Neural cell (in vitro differentiated cells): ENCODE measurements around the gene FCN1. TPM values are rescaled to one million over a fixed set of nuclear protein-coding genes. Genes with fewer than 3 reads are reported as not detected.

ENCODE experiments used
- H2AFZ ChIP-seq: fragments of 200-600, 300-800 bp; sonication (generic), shearing (Covaris generic); 2 replicates; pipeline ENCODE4 v1.6.0; 2014; ENCODE audit warnings: low read depth, mild to moderate bottlenecking, antibody characterized with exemption, low read length, moderate library complexity
- H3F3A ChIP-seq: fragments of 200-600 bp; shearing (Covaris generic); 2 replicates; pipeline ENCODE4 v1.6.1; 2016; ENCODE audit warnings: mild to moderate bottlenecking, moderate library complexity, mixed read lengths, antibody characterized with exemption, low read length; ENCODE audit not compliant: insufficient read depth, poor library complexity, severe bottlenecking
- H3K27ac ChIP-seq: fragments of 200-600, 300-800 bp; sonication (generic), shearing (Covaris generic); 2 replicates; pipeline ENCODE4 v1.5.1; 2014; ENCODE audit warnings: mild to moderate bottlenecking, low read length, moderate library complexity
- H3K27me3 ChIP-seq: fragments of 300-800, 200-600 bp; sonication (generic), shearing (Covaris generic); 2 replicates; pipeline ENCODE4 v1.6.0; 2014; ENCODE audit warnings: mild to moderate bottlenecking, low read depth, low read length, moderate library complexity; ENCODE audit not compliant: insufficient read depth
- H3K36me3 ChIP-seq: fragments of 300-800, 200-600 bp; sonication (generic), shearing (Covaris generic); 2 replicates; pipeline ENCODE4 v1.5.1; 2014; ENCODE audit warnings: mild to moderate bottlenecking, antibody characterized with exemption, low read length, moderate library complexity; ENCODE audit not compliant: insufficient read depth
- H3K4me2 ChIP-seq: fragments of 300-800, 200-600 bp; sonication (generic), shearing (Covaris generic); 2 replicates; pipeline ENCODE4 v1.6.0; 2014; ENCODE audit warnings: mild to moderate bottlenecking, low read length
- H3K4me3 ChIP-seq: fragments of 300-800, 200-600 bp; sonication (generic), shearing (Covaris generic); 2 replicates; pipeline ENCODE4 v1.5.1; 2014; ENCODE audit warnings: mild to moderate bottlenecking, low read length, moderate library complexity
- H3K79me2 ChIP-seq: fragments of 200-600 bp; shearing (Covaris generic); replicated peaks from 2 replicates; pipeline ENCODE4 v1.6.0; 2014; ENCODE audit warnings: mild to moderate bottlenecking, low read length, moderate library complexity; ENCODE audit not compliant: insufficient read depth
- H3K9ac ChIP-seq: fragments of 300-800, 200-600 bp; sonication (generic), shearing (Covaris generic); 2 replicates; pipeline ENCODE4 v1.6.1; 2016; ENCODE audit warnings: mild to moderate bottlenecking, low read length, mixed read lengths
- H3K9me2 ChIP-seq: fragments of 200-600 bp; shearing (Covaris generic); 2 replicates; pipeline ENCODE4 v1.6.1; 2016; ENCODE audit warnings: mild to moderate bottlenecking, low read length, mixed read lengths; ENCODE audit not compliant: insufficient read depth
- H3K9me3 ChIP-seq: fragments of 200-600, 300-800 bp; sonication (generic), shearing (Covaris generic); 2 replicates; pipeline ENCODE4 v1.6.1; 2016; ENCODE audit warnings: mild to moderate bottlenecking, mixed run types, low read length, moderate library complexity, mixed read lengths
- H4K20me1 ChIP-seq: fragments of 200-600 bp; shearing (Covaris generic); 2 replicates; pipeline ENCODE4 v1.6.1; 2016; ENCODE audit warnings: mild to moderate bottlenecking, mixed run types; ENCODE audit not compliant: insufficient read depth
- CTCF ChIP-seq: fragments of 450-650 bp; IDR thresholded peaks from 2 replicates; pipeline ENCODE4 v1.5.1; 2014; ENCODE audit warnings: antibody characterized with exemption, mild to moderate bottlenecking, moderate library complexity; ENCODE audit not compliant: poor library complexity, severe bottlenecking
- EP300 ChIP-seq: fragments of 450-650 bp; conservative IDR thresholded peaks from 2 replicates; pipeline ENCODE4 v1.6.1; 2014; ENCODE audit warnings: antibody characterized with exemption, mild to moderate bottlenecking, moderate library complexity; ENCODE audit not compliant: poor library complexity, severe bottlenecking
- EZH2 ChIP-seq: fragments of 200-600, 300-800 bp; shearing (Covaris generic), sonication (generic); IDR thresholded peaks from 2 replicates; pipeline ENCODE4 v1.6.1; 2014; ENCODE audit warnings: antibody characterized with exemption, low read length, borderline replicate concordance, mild to moderate bottlenecking; ENCODE audit not compliant: insufficient read depth, poor library complexity, severe bottlenecking
- MXI1 ChIP-seq: fragments of 450-650 bp; conservative IDR thresholded peaks from 2 replicates; pipeline ENCODE4 v1.6.1; 2014; ENCODE audit warnings: antibody characterized with exemption, mild to moderate bottlenecking; ENCODE audit not compliant: poor library complexity, severe bottlenecking
- POLR2AphosphoS5 ChIP-seq: IDR thresholded peaks from 2 replicates; pipeline ENCODE4 v1.6.1; 2012
- RAD21 ChIP-seq: fragments of 450-650 bp; conservative IDR thresholded peaks from 2 replicates; pipeline ENCODE4 v1.6.1; 2014; ENCODE audit warnings: antibody characterized with exemption, mild to moderate bottlenecking, moderate library complexity
- REST ChIP-seq: IDR thresholded peaks from 2 replicates; pipeline ENCODE4 v1.6.1; 2012; ENCODE audit warnings: borderline replicate concordance
- SMC3 ChIP-seq: fragments of 450-650 bp; conservative IDR thresholded peaks from 2 replicates; pipeline ENCODE4 v1.6.1; 2014; ENCODE audit warnings: antibody characterized with exemption, mild to moderate bottlenecking, moderate library complexity; ENCODE audit not compliant: poor library complexity
- TAF1 ChIP-seq: IDR thresholded peaks from 2 replicates; pipeline ENCODE4 v1.6.1; 2012; ENCODE audit warnings: low read depth
- polyA plus RNA-seq: library from polyadenylated mRNA; depleted of rRNA; stranded (reverse); fragments of >200 nt; gene quantifications from 2 replicates; pipeline ENCODE4 v1.2.3, GENCODE V29; 2014

FCN1 gene
- polyA plus RNA-seq, 1 donor from 2014 or later = not detected

GRCh38 chr9:134864821-134865190 is 52.9 kb downstream of the FCN1 start:
- H3K9ac ChIP-seq = no peak overlapping the region
- no peak overlapping the region for H3K27ac ChIP-seq
- H3K27me3 ChIP-seq = no peaks in the 10 kb centered on the region
- no peaks in the 10 kb centered on the region for H3K79me2 ChIP-seq
- no peaks in the 10 kb centered on the region for H4K20me1 ChIP-seq
- H3K9me2 ChIP-seq = no peaks in the 10 kb centered on the region
- H3K4me3 ChIP-seq = no peak overlapping the region
- no peaks in the 10 kb centered on the region for H3K9me3 ChIP-seq
- H3K4me2 ChIP-seq = no peak overlapping the region
- H3F3A ChIP-seq = no peaks in the 10 kb centered on the region
- TF ChIP-seq TAF1 = no peak
- no peak for TF ChIP-seq EZH2
- TF ChIP-seq EP300 = no peak
- TF ChIP-seq SMC3 = no peak
- TF ChIP-seq CTCF = no peak
- TF ChIP-seq REST = no peak
- no peak for TF ChIP-seq RAD21
- TF ChIP-seq POLR2AphosphoS5 = no peak
- TF ChIP-seq MXI1 = no peak
- no peaks in the 10 kb centered on the region for H3K36me3 ChIP-seq
- H2AFZ ChIP-seq = no peak overlapping the region

GRCh38 chr9:134863941-134864820 is 53.5 kb downstream of the FCN1 start:
- H3K9me2 ChIP-seq = no peaks in the 10 kb centered on the region
- no peaks in the 10 kb centered on the region for H4K20me1 ChIP-seq
- H3K4me3 ChIP-seq = no peak overlapping the region
- TF ChIP-seq POLR2AphosphoS5 (no peak), REST (no peak), TAF1 (no peak), SMC3 (no peak), MXI1 (no peak), RAD21 (no peak), CTCF (no peak), EP300 (no peak), EZH2 (no peak)
- H3K9me3 ChIP-seq = no peaks in the 10 kb centered on the region
- H3K4me2 ChIP-seq = no peak overlapping the region
- H3K36me3 ChIP-seq = no peaks in the 10 kb centered on the region
- no peak overlapping the region for H3K27ac ChIP-seq
- H2AFZ ChIP-seq = no peak overlapping the region
- H3K9ac ChIP-seq = no peak overlapping the region
- no peaks in the 10 kb centered on the region for H3F3A ChIP-seq
- no peaks in the 10 kb centered on the region for H3K79me2 ChIP-seq
- H3K27me3 ChIP-seq = no peaks in the 10 kb centered on the region
